ENCODE results near the gene PLEKHA4. TPM values are rescaled to one million over a fixed set of nuclear protein-coding genes. Genes with fewer than 3 reads are reported as not detected.

Gene PLEKHA4
- total and polyA plus RNA-seq, 9 of the 15 experiments (the other 6 are each of a cell fraction or from before 2014, with no cell fraction given): 0.07 to 30.8 (median 11.4) TPM

GRCh38 chr19:48876043-48876981 is 7.9 kb upstream of the PLEKHA4 start (continued):
- TF ChIP-seq HMBOX1 (IDR thresholded peaks at IDR 0.05) (peak; percentile 47), MTA2 (IDR thresholded peaks at IDR 0.05; ENCODE audit: low read depth) (peak; percentile 68), PTBP1 (IDR thresholded peaks at IDR 0.05; ENCODE audit: low read depth, low read length) (0 out of 2 replicates have a peak, but pooled peaks have one; percentile 10), POLR2AphosphoS5 (IDR thresholded peaks at IDR 0.05; ENCODE audit: control insufficient read depth, insufficient read depth, low read depth, low read length) (peak; percentile 80), TFAP4 (CRISPR knock-in tag; IDR thresholded peaks at IDR 0.05; ENCODE audit: borderline replicate concordance) (peak; percentile 84), ZBTB17 (CRISPR knock-in tag; IDR thresholded peaks at IDR 0.05) (peak; percentile 87), ZSCAN32 (CRISPR knock-in tag; IDR thresholded peaks at IDR 0.05) (peak; percentile 53; the same call in 1 of the 2 replicates), SMAD4 (CRISPR knock-in tag; conservative IDR thresholded peaks at IDR 0.05) (peak; percentile 79), JUND (IDR thresholded peaks at IDR 0.05; ENCODE audit: borderline replicate concordance, low read depth, low read length) (peak; percentile 97), JUND (tag; IDR thresholded peaks at IDR 0.05; ENCODE audit: borderline replicate concordance, low read depth, low read length) (peak; percentile 97; the same call in 2 of the 3 replicates), ARNT (IDR thresholded peaks at IDR 0.05) (peak in 1 of 2 experiments; percentile 76; a peak in 3 of 4 replicates), EP300 (IDR thresholded peaks at IDR 0.05; ENCODE audit: low read length) (peak; percentile 76; the same call in 1 of the 2 replicates), KHSRP (IDR thresholded peaks at IDR 0.05) (peak; percentile 15; the same call in 1 of the 2 replicates), SOX6 (IDR thresholded peaks at IDR 0.05) (peak; percentile 96), GATAD2B (IDR thresholded peaks at IDR 0.05; ENCODE audit: borderline replicate concordance) (0 out of 2 replicates have a peak, but pooled peaks have one; percentile 34)
